GM10847 (cell line): ENCODE measurements around the gene SMAP2.

Experiments
- POLR2A ChIP-seq: IDR thresholded peaks from 2 replicates; pipeline ENCODE4 v1.6.1; 2011; ENCODE audit not compliant: insufficient read length; ENCODE audit errors: extremely low read depth

The SMAP2 gene

DNA sequence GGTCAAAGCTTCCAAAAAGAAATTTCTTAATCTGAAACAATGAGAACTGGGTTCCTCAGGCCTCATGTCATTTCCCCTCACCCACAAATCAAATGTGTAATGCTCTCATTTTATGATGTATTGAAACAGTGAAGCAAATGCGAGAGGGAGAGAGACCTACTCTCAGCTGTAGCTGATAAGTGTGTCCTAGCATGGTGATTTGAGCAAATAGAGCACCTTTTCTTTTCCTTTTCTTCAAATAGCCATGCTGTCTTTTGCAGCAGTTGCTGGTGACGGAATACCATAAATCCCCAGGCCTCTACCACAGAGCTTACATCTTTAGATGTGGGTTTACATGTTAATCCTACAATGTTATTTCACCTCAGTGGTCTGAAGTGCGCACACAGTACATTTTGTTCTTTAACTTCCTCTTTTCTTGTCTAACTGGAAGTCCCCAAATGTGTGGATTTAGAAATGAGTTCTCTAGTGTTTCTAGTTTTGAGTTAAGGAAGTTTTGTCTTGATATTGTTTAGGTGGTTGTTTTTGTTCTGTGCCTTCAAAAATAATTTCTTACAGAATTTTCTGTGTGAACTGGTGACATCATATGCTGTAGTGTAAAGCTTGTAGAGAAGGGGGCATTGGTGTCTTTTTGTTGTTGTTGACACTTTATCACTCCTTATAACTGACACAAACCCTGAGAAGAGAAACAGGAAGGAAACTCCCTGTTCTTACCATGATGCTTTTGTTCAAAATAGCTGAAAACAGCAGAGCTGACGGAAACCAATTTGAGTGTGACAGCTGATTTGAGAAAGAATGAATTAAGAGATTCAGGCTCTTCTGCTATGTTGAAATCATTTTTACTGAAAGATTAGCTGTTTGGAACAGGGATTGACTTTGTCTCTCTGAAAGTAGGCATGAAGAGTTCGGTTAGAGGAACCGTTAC lies 12.2 kb downstream of the SMAP2 start:
- no peak for TF ChIP-seq POLR2A

DNA sequence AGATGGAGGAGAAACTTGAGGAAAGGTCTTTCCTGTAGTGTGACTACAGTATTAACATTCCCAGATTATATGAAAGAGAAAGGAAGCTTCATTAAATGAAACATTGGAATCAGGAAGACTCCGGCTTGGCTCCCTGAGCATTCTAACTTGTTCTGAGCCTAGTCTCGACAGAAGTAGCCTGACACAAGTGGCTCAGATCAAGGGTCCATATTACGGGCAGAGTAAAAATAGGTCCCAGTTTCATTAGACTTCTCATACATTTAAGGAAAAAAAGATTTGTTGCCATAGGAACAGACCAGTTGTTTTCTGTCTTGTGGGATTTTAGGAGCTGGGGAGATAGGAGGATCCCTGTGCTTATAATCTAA lies 12.8 kb downstream of the SMAP2 start:
- TF ChIP-seq POLR2A = no peak

DNA sequence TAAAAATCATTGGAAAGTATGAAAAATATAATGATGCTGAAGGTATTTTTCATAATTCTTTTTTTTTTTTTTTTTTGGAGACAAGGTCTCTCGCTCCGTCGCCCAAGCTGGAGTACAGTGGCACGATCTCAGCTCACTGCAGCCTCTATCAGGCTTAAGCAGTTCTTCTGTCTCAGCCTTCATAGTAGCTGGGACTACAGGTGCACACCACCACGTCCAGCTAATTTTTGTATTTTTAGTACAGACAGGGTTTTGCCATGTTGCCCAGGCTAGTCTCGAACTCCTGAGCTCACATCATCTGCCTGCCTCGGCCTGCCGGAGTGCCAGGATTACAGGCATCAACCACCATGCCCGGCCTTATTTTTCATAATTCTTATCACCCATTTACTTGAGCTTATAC lies 13.3 kb downstream of the SMAP2 start:
- no peak for TF ChIP-seq POLR2A

DNA sequence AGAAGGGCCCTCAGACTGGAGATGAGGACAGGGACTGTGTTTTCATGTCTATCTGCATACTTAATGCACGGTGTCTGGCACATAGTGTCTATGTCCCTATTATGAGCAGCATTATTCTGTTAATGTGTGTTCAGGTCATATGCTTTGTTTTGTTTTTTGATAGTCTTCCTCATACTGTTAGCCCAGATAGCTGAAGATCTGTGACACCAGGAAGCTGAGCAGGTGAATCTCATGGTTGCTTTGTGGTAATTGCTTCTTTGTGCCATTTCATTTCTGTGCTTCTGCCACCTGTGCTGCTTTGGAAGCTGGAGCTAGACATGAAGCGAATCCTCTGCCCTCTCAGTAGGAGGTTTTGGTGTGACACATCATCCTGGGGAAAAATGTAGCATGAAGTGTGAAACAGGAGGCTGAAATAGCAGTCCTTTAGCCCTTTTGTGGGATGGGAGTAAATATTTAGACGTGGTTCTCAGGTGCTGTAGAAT lies 15.8 kb downstream of the SMAP2 start:
- TF ChIP-seq POLR2A = no peak

DNA sequence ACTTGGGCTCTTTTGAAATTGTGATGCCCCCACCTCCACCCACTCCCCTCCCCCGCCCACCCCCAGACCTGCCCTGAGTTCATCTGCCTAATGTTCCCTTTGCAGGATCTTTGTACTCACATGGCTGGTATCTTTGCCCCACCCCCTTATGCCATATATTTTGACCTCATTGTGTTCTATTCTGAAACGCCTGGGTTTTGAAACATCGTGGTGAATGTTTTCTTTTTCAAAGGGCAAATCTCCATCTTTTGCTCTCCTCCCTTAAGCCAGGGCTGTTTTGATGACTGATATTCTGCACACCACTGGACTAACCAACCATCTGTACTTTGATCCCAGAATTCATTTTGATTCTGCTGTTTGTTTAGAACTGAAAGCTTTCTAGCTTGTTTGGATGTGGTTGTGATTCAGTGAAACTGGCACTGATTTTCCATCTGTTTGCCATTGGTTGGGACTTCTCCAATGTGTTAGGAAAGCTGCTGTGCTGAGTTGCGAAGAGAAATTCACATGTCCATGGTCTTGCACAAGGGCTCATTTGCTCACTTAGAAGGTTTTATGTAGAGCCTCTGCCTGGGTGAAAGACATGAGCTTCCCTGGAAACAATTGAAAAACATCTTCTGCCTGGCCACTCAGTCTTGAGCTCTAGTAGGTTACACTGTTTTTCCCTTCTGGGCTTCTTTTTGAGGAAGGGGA lies 16.5 kb downstream of the SMAP2 start:
- no peak for TF ChIP-seq POLR2A

DNA sequence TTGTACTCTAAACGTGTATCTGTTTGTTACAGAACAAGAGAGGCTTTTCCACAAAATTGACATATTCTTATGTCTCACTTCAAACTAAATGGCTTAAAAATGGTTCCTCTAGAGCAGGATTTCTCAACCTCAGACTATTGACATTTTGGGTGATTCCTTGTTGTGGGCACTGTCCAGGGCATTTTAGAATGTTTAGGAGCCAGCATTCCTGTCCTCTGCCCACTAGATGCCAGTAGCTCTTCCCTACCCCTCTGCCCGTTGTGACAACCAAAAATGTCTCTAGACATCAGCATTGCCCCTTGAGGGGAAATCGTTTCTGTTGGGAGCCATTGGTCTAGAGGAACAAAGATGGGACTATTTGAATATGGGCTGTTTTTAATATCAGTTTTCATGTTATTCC lies 17.3 kb downstream of the SMAP2 start:
- no peak for TF ChIP-seq POLR2A

DNA sequence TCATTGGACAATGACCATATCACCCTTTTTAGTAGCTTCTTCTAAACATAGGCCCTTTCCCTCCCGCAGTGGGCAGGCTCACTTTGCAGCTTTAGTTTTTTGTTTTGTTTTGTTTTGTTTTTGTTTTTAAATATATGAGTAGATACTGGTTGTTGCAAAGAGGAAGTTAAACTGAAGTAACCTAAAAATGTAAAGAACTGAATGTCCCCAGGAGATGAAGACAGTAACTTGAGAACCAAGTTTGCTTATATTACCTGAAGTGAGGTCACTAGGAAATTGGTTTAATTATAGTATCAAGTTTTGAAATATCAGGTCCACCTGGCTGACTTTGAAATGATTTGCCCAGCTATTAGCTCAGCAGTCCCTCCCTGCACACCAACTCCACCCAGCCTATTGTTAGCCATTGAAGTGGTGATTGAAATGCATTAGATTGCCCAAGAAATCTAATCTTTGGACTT lies 18.2 kb downstream of the SMAP2 start:
- no peak for TF ChIP-seq POLR2A

DNA sequence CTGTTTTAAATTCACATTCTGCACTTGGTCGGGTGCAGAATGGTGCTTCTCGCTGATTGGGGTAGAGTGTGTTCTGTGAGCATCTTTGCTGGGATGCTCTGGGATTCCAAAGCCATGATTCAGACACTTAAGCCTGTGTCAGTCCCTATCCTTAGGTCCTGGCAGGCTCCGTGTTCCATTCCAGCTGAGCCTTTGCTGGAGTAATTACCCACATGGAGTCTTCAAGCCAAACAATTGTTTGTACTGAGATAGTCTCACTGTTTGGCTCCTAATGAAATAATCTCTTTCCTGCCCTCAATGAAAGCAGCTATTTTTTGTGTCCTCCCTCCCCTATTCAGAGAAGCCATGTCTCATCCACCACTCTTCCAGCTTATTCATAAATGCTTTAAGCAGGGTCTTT lies 18.7 kb downstream of the SMAP2 start:
- no peak for TF ChIP-seq POLR2A

DNA sequence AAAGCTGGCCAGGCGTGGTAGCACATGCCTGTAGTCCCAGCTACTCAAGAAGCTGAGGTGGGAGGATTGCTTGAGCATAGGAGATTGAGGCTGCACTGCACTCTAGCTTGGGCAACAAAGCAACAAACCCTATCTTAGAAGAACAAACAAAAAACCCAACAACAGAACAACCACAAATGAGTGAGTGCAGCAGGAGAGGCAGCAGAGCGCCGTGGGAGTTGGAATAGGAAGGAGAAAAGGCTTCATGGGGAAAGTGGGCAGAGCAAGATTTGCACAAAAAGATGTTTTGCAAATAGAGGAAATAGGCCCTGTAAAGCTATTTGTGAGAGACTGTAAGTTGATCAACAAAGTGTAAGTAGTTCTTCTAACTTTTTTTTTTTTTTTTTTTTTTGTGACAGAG lies 19.6 kb downstream of the SMAP2 start:
- TF ChIP-seq POLR2A = no peak

DNA sequence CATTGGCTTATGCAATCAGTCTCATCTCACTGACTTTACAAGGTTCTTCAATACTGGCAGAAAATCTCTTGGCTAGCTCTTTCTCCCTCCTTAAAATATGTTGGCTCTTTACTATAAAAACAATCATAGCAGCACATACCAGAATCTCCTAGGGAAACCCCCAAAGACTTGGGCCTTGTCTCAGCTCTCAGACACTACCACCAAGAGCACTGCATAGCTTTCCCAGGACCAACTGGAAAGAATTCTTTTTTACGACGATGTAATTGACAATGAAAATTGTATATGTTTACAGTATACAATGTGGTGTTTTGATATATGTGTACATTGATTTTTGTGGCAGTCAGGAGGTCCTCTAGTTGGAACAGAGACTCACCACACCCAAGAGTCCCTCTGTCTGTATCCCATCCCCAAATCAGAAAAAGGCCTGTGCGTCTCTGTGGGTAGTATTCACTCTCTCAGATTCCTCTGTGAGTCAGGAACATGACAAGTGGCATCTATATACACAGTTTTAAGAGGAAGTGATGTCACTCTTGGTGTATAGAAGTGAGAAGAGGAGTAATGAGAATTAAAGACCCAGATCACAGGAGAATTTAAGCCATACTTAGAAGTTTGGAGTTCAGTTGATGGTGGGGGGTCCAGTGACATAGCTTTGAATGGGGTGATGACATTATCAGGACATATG lies 21.1 kb downstream of the SMAP2 start:
- no peak for TF ChIP-seq POLR2A

DNA sequence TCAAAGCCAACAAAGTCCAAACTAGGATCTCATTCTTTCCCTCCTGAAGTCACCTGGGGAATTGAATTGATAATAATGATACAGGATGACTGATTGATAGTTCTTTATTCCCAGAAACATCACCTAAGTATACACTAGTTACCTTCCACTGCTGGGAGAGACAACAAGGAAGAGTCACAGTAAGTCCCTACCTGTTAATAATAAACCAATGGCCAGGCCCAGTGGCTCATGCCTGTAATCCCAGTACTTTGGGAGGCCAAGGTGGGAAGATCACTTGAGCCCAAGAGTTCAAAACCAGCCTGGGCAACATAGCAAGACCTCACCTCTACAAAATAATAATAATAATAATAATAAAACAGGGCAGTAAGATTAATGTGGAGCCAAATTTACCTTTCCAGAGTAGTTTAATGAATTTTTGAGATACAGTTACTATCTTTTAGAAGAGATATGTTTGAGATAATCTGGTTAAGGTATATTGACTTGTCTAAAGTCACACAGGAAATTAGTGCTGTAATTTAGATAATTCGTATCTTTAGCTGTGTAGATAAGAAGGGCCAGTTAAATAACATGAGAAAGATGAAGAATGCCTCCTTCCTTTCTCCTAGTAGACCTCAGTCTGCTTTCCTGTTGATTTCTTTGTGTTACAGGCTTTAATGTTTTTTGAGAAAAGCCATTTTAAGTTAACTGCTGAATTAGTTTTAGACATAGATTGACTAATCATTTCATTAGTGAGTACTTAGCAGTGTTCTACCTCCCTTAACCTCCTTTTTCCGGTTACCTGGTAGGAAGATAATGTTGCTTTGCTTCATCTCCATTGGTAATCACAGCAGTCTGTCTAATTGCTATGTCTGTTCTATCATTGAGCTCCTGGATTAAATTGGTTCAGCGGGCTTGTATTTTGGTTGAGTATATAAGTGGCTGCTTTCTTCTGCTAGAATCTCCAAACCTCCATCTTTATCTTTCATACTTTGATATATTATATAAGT lies 22.0 kb downstream of the SMAP2 start:
- no peak for TF ChIP-seq POLR2A

DNA sequence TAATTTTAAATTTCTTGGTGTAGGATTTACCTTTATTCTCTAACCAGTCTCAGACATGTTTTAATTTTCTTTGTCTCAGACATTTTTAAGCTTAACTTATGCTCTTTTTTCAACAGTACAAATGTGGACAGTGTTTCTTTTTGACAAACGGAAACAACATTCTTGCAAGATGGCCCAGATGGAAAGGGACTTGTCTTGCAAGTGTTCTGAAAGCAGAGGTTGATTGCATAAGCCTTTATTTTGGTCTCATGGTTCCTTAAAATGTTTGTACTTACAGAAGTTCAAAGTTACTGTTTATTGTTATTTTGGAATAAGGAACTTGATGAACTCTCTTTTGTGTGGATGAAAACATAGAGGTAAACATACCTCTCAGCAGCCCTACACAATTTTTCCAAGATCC lies 22.9 kb downstream of the SMAP2 start:
- TF ChIP-seq POLR2A = no peak

DNA sequence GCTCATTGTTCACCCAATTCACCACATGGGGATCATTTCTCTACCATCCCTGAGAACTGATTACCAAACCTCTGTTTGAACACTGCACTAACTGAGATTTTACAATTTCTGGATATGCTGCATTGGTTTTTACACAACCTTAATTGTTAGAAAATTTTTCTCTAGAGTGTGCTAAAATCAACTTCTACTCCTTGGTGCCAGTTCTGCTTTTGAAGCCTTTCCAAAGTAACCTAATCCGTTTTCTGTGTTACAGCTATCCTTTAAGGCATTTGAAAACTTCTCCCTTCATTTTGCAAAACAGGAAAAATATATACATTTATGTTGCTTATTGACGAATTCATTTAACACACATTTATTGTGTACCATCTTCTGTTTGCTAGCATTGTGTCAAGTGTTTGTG lies 23.7 kb downstream of the SMAP2 start:
- TF ChIP-seq POLR2A = no peak

DNA sequence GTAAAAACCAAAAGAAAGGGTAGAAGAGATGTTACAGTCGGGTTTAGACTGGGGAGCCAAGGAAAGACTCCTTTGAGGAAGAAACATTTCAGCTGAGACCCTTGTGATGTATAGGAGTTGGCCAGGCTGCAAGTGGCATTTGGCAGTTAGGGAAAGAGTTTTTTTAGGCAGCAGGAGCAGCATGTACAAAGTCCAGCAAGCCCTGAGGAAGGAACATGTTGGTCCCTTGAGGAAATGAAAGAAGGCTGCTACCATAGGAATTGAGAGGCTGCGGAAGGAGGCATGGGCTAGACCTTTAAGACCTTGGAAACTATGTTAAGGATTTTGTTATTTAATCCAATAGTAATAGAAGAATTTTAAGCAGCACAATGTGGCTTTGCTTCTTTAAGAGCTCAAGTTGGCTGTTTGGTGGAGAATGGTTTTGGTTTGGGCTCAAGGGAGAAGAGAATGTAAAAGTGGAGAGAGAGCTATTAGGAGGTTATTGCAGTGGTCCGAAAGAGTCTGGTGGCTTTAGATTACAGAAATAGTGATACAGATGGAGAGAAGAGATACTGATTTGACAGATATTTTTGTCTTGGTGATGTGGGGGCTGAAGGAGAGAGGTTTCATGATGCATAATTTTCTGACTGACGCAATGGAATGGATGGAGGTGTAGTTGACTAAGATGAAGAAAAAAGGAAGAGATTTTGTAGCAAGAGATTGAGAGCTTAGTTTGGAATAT lies 26.6 kb downstream of the SMAP2 start:
- no peak for TF ChIP-seq POLR2A
